OCI-LY7 (cell line): ENCODE data around the gene AKR1A1.
"Not testable (repeated sequence)": the region's sequence is repeated elsewhere in the genome, so short reads cannot be mapped to it uniquely, and the experiment has no call there.

Source experiments
- CTCF ChIP-seq: fragments of 200-600 bp; sonication (generic); conservative IDR thresholded peaks from 2 replicates; pipeline ENCODE4 v1.5.1; 2014; ENCODE audit warnings: mild to moderate bottlenecking, antibody characterized with exemption, low read length, moderate library complexity, mixed read lengths
- EZH2phosphoT487 ChIP-seq: fragments of 200-600 bp; sonication (generic); IDR thresholded peaks from 2 replicates; pipeline ENCODE4 v1.6.1; 2018; ENCODE audit warnings: low read depth, borderline replicate concordance, mild to moderate bottlenecking, mixed run types, antibody characterized with exemption, low read length, moderate library complexity, mixed read lengths

- TF ChIP-seq CTCF, EZH2phosphoT487: not testable (repeated sequence)
These were observed 32.3 kb upstream of the AKR1A1 start for GRCh38 chr1:45518366-45518765.
